GM19372 (cell line): ENCODE results near the gene TNFRSF18.
"Not testable (repeated sequence)": the region's sequence is repeated elsewhere in the genome, so short reads cannot be mapped to it uniquely, and the experiment has no call there.

Experiments used
- ATAC-seq: cut with Tn5 transposase; IDR thresholded peaks from one replicate; pipeline ENCODE4 v1.9.1; 2021; ENCODE audit warnings: mild to moderate bottlenecking, low read depth, moderate library complexity; ENCODE audit not compliant: unreplicated experiment

TNFRSF18 gene

GRCh38 chr1:1206376-1206965, at the start of gene TNFRSF18:
Gene TNFRSF18, minus strand, starts transcription at chr1:1206592. Its CDS starts 21 bp downstream, at chr1:1206571.
- ATAC-seq = no peak

GRCh38 chr1:1255611-1256010, 49.2 kb upstream of the TNFRSF18 start:
- no peak for ATAC-seq

GRCh38 chr1:1255078-1255477, 48.7 kb upstream of the TNFRSF18 start:
- ATAC-seq = no peak

GRCh38 chr1:1254667-1254998, 48.2 kb upstream of the TNFRSF18 start:
- no peak for ATAC-seq

GRCh38 chr1:1253972-1254666, 47.7 kb upstream of the TNFRSF18 start:
- no peak for ATAC-seq

- no peak for ATAC-seq
Measured at GRCh38 chr1:1253314-1253713, 46.9 kb upstream of the TNFRSF18 start.

- no peak for ATAC-seq
Measured at GRCh38 chr1:1250786-1251284, 44.4 kb upstream of the TNFRSF18 start.

- not testable (repeated sequence) for ATAC-seq
Measured at GRCh38 chr1:1248009-1248913, 41.9 kb upstream of the TNFRSF18 start.

GRCh38 chr1:1247341-1247913, 41.0 kb upstream of the TNFRSF18 start:
- no peak for ATAC-seq

- no peak for ATAC-seq
Measured at GRCh38 chr1:1246577-1247340, 40.4 kb upstream of the TNFRSF18 start, which contains the start of gene C1QTNF12. Gene C1QTNF12, minus strand, starts transcription at chr1:1246722. Its CDS starts 32 bp downstream, at chr1:1246690.

GRCh38 chr1:1245817-1246576, 39.6 kb upstream of the TNFRSF18 start:
- no peak for ATAC-seq

GRCh38 chr1:1245178-1245816, 38.9 kb upstream of the TNFRSF18 start:
- no peak for ATAC-seq

- ATAC-seq = no peak
Measured at GRCh38 chr1:1244192-1244811, 37.9 kb upstream of the TNFRSF18 start.

GRCh38 chr1:1243807-1244191, 37.4 kb upstream of the TNFRSF18 start:
- ATAC-seq = no peak

- ATAC-seq = no peak
Measured at GRCh38 chr1:1243266-1243660, 36.9 kb upstream of the TNFRSF18 start.

GRCh38 chr1:1242461-1243265, 36.3 kb upstream of the TNFRSF18 start:
- no peak for ATAC-seq

GRCh38 chr1:1241588-1242219, 35.3 kb upstream of the TNFRSF18 start:
- ATAC-seq = no peak
